EL (cell line): ENCODE results near the gene BCL11A.

Experiments
- DNase-seq: peaks from one replicate; pipeline ENCODE4 v3.0.0-alpha.2; 2016

Gene BCL11A

DNA sequence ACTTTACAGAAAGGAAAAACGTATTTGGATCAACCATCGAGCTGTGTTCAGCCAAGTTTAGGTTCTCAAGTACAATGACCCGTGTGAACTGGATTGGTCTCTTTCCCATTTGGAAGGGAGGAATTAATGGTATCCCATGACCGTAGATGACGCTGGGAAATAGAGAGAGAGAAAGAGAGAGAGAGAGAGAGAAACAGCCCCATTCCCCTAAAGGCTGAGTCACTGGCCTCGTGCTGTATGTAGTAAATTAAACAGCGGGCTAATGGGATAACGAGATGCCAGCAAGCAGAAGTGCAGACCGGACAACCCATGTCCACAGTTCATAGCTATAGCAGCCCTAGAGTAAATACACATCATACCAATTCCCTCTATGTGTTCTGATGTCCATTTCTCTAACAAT lies 99.6 kb downstream of the BCL11A start:
- DNase-seq = no peak

DNA sequence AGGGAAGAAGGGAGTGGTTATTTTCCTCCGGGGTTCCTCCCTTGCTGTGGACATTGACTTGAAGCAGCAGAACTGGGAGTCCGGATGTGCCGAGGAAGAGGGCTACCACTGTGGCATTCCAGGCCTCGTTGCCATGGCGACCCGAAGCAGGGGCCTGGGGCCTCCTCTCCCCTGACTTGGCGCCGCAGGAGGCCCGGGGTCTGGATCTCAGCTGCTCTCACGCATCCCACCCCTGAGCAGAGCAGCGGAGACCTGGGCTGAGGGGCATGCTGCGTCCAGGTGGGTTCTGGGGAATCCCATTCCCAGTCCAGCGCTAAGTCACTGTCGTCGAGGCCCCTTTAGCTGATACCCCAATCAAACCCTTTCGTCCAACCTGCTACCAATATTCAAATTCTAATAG lies 100.2 kb downstream of the BCL11A start:
- DNase-seq = no peak

DNA sequence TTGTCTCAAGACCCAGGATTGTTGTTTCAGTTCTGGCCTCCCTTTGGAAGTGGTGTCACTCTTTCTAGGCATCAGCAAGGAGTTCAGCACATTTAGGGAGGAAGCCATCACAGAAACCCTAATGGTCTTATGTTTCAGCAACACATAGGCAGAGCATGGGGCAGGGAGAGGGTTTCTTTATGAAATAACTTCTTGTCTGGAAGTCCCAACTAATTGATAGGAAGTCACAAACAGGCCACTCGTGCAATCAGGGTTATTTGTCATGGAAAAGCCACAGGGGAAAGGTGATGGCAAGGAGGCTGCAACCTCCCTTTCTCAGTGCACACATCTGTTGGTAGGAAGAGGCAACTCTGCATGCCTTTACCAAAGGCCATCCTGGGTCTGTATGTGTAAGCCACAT lies 103.0 kb downstream of the BCL11A start:
- no peak for DNase-seq

DNA sequence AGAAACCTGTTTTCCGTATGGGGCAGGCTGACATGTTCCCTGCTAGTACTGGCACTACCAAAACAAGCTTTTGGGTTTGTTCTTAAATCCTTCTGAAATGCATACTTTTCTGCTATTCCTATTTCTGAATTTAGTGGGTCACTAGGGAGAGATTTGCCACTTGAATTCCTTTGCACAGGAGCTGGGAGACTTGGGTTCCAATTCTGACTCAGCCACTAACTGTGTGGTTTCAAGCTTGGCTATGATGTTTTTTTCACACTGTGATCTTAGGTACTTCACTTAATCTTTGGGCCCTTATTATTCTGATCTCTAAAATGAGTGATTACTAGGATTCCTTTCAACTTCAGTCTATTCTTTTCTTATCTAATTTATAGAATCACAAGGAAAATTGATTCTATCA lies 105.5 kb downstream of the BCL11A start:
- DNase-seq = no peak

DNA sequence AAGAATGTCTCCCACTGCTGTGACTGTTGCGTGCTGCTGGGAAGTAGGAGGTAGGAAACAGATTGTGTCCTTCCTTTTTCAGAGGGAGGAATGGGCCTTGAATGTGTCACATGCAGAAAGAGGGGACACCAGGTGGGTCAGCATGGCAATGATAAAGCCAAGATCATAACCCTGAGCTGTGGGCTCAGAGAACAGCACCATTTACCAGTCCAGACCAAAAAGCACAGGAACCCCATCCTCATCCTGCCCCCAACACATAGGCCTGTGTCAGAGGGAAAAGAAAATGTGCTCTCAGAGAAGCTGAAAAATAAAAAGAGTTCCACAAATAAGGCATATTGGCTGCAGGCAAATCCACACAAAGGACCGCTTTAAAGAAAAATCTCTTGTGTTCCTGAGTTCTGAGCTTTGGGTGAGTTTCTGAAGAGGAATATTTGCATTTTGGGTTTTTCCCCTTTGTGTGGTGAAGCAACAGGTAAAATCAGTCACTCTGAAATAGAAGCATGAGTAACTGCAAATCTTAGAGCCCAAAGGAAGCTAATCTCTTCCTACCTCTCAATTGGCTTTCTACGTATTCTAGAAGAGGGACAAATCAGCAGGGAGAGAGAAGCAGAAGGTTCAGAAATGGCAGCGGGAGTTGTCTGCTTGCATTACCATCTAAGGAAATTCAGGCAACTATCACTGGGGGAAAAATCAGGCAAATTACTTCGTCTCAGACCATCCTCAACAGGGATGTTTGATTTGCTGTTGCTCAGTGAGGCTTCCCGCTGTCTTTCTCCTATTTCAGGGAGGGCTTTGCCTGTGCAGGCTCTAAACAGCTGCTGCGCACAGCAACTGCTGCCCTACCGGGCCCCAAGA lies 106.8 kb downstream of the BCL11A start:
- DNase-seq = no peak

DNA sequence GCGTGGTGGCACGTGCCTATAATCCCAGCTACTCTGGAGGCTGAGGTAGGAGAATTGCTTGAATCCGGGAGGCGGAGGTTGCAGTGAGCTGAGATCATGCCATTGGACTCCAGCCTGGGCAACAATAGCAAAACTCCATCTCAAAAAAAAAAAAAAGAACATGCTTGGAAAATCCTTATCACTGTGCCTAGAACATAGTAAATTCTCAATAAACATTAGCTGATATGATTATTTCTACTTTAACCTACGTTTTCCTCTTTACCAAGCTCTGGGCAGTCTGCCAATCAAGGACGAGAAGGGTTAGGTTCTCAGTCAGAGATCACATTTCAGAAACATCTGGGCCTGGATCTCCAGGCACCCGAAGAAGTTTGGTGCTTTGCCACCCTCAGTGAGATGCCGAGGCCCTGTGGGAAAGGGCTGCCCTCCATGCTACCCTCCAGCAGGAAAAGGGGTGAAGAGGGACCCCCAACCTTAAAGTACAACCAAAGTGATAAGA lies 107.7 kb downstream of the BCL11A start:
- no peak for DNase-seq

DNA sequence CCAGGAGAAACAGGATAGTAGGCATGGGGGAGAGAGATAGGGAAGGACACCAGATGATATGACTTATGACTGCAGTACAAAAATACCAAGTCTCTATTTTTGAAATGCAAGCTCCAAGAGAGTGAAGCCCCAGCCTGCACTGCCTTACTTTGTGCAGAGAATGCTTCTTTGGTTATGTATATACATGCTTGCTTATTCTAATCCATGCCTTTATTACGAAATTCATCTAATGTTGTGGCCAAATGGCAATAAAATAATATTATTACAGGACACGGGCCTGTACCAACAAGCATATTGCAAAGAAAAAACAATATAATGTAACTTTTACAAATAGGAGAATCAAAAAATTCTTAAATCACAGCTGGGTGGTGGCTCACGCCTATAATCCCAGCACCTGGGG lies 110.8 kb downstream of the BCL11A start:
- no peak for DNase-seq

DNA sequence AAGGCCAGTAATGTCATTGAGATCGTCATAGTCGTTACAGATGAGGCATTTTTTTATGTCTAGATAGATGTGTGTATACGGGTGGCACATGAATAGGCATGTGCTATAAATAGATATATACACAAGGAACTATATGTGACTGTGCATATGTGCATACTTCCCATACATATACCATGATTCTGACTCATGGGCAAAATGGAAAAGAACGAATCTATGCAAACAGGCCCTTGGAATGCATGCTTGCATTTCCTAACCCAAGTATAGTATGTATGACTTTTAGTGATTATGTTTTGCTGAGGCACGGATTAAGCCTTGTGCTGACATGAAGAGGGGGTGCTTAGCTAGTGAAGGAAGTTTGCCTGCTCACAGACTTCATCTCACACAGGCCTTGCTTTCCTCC lies 111.7 kb downstream of the BCL11A start:
- DNase-seq = no peak

DNA sequence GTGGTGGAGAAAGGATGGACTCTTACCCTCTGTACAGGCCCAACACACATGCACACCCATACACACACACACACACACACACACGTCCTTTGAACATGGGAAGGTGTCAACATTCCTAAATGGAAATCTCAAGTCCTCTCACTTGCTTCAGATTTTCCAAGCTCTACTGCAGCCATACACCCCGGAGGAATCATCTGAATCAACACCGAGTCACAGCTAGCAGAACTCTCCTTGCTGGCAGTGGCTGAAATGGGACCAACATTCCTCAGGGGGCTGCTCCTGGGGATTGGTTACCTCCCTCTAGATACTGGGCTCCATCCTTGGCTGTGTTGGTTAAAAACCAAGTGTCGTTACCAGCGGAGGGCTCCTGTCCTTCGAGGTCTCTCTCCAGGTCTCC lies 112.7 kb downstream of the BCL11A start:
- peak; percentile 7 for DNase-seq

DNA sequence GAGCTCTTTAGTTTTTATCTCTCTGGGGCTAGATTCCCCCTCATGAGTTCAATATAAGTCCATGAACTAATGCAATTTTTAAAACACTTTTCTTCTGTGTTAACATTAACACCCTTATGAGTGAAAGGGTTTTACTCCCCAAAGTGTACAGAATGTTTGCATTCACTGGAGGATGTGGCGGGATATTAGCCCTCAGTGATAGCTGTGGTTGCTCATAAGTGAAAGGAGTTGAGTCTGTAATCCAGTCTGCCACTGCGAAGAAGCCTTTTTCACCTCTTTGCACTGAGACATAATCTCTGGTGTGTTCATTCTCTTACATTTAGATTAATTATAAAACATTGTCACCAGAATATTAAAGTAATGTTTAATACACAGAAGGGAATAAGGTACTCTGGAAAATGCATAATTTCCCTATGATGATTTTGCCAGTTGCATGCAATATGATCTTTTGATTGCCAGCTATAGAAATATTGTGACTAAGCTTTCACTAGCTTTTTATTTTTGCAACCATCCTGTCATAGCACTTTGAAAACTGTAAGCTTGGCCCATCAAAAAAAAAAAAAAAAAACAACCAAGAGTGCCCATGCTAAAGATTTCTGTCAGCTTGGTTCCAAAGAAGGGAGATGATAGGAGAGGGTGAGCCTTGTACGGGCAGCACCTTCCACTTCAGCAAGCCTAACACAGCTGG lies 113.2 kb downstream of the BCL11A start:
- no peak for DNase-seq

DNA sequence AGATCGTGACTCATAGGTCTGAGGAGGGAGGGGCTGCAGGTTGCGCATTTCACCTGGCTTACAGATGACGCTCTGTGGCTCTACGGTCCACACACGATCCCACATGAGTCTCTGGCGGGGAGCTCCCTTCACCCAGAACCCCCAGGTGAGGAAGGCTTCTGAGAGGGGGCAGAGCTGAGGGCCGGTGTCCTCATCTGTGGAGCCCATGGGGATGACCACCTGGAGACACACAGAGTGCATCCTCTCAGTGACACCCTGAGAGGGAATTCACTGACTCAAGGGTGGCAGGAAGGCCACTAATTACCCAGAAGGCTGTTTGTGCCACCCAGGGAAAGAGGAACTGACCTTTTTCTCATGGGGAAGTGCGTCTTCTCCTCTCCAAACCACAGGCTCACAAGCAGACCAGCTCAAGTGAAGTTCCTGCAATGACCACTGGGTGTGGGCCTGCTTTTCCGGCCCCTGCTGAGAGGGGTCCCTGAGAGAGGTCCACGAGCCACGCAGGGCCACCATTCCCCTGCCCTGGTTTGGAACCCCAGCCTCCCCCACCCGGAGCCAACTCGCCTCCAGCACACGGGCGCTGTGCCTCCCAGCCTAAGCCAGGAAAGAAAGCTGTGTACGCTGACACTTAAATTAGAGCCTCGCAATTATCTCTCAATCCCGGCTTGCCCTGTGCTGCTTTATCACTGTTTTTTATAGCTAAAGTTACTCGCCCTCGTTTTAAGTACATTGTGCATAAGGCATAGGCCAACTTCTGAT lies 114.1 kb downstream of the BCL11A start:
- no peak for DNase-seq

DNA sequence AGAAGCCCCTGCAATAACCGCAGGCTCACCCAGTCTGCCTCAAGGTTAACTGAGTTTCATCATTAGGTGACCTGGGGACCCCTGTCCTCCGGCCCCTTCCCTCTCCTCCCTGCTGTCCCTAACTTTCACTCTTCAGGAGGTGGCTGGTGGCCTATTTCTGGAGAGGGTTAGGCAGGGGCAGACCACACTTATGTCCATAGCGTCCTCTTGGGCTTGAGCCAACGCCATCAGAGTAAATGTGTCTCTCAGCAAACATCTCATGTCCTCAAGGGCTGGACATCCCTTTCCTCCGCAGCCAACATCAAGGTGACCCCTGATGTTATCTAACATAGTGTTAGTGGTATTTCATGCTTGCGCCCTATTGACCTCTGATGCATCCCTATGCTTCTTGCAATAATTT lies 114.8 kb downstream of the BCL11A start:
- no peak for DNase-seq

DNA sequence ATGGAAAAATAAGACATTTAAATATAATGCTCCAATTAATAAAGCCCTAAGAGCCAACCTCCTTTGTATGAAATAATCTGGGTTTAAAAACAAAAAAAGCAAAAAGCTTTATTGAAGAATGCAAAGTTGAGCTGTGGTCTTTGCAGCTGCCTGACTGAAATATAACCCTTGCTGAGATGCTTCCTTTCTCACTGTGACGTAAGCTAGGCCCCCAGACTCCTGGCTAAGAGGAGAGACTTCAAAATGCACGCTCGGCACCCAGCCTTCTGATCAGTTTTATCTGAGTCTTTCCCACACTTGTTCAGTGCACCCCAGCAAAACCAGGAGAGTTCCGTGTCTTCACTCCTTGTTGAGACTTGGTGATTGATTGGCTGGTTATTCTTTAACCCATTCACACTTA lies 115.3 kb downstream of the BCL11A start:
- no peak for DNase-seq

DNA sequence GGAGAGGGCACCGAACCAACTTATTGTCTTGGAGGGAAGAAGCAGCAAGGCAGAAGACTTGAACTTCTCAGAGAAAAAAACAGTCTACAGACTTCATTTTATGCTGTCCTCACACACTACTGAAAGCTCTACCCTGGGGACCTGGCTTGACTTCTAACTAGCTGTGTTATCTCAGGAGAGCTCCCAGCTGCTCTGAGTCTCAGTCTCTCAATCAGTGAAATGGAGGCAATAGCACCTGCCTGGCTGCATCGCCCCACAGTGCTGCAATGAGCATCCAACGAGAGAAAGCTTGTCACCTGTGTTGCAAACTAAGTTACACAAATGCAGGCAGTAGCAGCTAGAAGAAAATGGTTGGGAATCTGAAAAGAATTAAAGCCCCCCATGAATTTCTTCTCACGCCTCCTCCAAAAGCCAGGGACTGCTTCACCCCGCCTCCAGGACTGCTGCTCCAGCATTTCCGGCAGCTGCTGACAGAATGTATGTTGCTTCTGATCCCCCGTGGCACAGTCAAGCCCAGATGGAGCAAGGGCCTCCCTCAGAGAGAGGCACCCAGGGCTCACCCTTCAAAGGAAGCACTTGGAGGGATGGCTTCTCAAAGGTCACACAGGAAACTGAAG lies 116.3 kb downstream of the BCL11A start:
- DNase-seq = no peak

DNA sequence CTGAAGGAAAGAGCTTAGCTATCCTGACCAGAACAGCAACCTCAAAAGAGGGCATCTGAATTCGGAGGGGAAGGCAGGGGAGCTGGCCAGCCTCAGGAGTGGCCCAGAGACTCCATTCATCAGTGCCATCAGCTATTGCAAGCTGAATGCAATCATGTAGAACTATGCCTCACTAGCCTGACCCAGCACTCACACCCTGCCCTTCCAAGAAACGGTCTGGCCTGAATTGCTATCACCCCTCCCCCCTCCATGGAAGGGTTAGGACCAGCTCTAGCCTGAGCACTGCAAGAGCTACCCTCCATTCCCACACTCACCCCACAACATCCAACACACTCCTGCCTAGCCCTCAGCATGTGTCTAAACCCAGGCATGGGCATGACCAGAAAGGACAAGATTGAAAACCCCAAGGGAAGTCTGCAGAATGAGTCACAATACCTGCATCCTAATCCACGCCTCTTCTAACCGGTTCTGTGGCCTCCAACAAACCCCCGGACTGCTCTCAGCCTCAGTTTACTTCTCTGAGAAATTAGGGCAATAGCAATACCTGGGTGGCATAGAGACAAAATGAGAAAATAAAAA lies 120.3 kb downstream of the BCL11A start:
- no peak for DNase-seq

DNA sequence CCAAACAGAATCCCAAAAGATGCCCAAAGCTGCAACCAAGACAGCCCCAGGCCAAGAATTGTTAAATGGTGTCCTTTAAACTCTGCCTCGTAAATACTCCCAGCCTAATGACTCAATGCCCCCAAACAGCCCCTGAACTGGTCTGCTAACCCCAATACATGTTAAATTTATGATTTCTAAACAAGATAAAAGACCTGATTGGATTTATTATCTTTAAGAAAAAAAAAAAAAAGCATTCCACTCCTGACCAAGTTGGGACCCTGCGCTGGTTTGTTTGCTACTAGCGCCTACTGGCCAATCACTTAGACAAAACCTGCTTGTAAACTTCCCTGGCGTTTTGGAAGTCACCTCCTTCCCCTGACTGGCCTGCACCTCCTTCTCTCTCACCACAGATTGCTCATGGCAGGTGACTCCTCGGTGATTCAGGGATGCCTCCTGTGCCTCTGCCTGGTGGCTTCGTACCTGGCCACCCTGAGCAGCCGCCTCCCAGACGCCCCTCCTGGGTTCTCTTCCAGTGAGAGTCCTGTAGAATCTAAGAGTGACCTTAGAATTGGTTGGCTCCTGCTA lies 121.3 kb downstream of the BCL11A start:
- no peak for DNase-seq

DNA sequence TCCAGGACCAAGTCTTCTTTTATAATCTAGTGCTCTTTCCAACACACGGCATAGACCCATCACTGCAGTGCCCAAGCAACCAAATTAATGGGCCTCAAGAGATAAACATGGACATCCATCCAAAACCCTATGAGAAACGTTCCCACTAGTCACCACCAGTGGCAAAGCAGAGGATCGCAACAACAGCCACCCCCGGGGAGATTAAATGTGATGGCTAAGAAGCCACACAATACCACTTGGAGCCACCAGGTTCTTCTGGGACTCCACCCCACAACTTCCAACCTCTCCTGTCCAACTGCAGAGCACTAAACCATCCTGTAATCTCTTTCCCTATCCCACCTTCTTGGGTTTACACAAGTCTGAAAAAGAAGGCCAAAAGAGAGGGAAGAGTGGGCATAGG lies 123.8 kb downstream of the BCL11A start:
- DNase-seq = no peak

DNA sequence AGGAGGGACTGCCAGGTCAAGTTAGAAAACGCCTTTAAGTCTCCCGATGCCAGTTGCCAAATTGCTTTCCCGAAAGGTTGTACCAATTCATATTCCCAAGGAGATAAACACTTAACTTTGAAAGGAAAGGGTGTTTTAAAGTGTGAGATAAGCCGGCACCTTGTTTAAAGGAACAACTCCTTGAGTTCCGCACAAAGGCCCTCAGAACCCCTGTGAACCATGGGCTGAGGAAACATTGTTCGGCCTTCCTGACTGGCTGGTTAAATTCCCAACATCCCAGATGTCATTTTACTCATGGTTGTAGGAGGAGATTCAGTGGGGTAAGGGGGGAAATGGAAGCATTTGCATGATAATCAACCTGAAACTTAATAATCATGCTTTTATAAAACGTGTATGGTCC lies 126.6 kb downstream of the BCL11A start:
- no peak for DNase-seq

DNA sequence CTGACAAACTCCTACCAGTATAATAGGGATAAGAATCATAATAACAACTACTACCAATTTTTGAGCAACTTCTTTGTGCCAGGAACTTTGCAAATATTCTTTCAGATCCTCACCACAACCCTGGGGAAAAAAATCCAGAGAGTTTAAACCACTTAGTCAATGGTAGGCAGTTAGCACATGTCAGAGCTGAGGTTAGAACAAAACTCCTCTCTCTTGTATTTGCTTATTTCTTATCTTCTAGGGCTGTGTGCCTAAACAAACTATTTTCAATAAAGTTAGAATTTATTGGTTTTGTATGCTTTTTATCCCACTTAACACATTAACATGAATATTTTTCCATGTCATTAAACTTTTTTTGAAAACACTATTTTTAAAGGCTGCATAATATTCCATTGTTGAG lies 127.1 kb downstream of the BCL11A start:
- DNase-seq = no peak

DNA sequence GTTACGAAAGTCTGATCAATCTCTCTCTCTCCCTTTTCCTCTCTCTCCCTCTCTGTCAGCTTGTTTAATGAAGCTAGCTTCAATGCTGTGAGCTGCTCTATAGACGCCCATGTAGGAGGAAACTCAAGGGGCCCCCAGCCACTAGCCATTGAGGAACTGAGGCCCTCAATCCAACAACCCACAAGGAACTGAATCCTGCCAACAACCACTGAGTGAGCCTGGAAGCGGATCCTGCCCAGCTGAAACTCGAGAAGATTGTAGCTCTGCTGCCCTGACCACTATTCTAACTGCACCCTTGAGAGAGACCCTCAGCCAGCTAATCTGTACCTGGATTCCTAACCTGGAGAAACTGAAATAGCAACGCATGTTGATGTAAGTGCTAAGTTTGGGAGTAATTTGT lies 129.2 kb downstream of the BCL11A start:
- no peak for DNase-seq

DNA sequence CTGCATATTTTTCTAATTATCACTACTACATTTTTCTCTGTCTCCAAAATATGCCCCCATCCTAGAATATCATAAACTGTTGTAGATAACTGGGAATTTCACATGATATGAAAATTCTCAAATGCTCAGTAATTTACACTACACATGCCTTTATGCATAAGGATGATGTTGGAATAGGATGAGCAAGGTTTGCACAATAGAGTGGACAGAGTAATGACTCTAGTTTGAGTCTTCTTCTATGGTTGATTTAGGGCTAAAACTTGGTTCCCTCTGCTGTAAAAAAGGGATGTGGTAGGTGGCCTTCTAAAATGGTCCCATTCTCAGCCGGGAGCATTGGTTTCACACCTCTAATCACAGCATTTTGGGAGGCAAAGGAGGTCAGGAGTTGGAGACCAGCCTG lies 129.9 kb downstream of the BCL11A start:
- DNase-seq = no peak

DNA sequence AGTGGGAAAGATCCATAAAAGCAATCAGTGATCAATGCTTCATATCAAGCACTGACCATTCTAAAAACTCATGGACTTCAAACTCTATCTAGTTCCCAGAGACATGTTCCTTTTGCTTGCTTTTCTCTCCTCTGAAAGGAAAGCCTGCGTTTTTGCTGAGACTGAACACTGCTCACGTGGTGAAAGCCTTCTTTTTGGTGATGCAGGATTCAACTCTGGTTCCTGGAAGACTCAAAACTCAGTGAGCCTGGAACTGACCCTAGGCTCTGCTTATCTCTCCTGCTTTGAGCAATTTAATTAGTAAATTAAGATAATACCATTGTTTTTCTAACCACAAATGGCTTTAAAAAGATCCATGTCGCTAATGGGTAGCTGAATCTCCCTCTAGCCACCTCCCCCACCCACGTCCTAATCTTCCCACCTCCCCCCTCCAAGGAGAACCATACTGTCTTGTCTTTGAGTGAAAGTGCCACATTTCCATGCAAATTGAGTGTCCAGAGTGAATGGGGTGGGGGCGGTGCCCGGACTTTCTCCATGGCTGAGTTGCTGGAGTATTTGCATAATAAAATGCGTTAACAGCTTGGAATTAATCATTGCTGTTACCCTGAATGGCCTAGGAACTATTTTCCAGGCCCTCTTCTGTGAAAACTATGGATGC lies 130.5 kb downstream of the BCL11A start:
- DNase-seq = no peak
